Stimulated activated CD4-positive, alpha-beta T cell treated with anti-CD3 and anti-CD28 coated beads, TNF-alpha, amount 100 ng/mL, for 1 hour (primary cell): ENCODE measurements around the gene CCDC33.
"Not testable (repeated sequence)": the region's sequence is repeated elsewhere in the genome, so short reads cannot be mapped to it uniquely, and the experiment has no call there.

ENCODE experiments used
- DNase-seq, 3 donors: peaks; one replicate each; pipeline ENCODE4 v3.0.0-alpha.2; 2020; ENCODE audit warnings: low read depth in 3 of 3, low spot score in 1 of 3

The CCDC33 gene

DNA sequence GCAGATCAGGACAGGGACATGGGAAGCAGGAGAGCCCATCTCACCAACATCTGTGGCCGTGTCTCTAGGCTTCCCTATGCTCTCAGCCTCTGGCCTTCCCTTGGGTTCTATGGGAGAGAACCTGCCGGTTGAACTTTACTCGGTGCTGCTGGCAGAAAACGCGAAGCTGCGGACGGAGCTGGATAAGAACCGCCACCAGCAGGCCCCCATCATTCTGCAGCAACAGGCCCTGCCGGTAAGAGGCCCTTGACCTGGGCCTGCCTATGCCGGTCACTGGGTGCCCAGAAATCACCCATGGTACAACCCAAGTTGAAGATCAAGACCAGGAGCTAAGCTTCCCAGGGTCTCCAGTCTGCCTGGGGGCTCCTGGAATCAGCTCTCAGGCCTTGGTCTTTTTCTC, 96.5 kb downstream of the CCDC33 start:
- no peak for DNase-seq

DNA sequence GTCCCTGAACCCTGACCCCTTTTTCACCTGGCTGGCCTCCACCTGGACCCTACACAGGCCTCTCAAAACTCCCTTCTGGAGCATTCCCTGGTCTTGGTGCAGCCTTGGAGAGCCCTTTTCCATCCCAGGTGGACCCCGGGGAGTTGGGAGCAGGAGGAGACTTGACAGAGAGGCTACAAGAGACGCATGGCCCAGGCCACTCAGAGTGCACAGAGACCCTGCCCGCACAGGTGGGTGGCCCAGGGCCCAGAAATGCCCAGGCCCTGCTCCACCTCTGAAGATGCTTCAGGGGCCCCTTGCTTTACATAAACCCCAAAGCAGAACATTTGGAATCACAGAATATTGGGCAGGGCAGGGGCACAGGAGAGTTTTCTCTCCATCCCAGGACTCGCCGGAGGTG, 97.0 kb downstream of the CCDC33 start:
- DNase-seq, result no peak

DNA sequence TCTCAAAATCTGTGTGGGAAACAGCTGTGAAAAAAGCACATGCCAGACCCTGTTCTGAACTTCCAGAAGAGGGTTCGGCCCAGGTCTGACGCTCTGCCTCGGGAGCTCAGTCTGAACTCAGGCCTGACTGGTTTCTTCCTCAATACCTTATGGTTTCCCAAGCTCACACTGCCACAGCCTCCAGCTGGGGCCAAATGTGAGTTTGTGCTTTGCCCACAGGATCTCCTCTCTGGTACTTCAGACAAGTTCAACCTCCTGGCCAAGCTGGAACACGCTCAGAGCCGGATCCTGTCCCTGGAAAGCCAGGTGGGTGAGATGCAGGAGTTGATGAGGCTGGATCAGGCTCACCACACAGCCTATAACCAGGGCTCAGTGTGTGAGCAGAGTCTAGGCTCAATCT, 97.5 kb downstream of the CCDC33 start:
- DNase-seq, result no peak

GRCh38 chr15:74334127-74334526, 98.0 kb downstream of the CCDC33 start:
- no peak for DNase-seq

DNA sequence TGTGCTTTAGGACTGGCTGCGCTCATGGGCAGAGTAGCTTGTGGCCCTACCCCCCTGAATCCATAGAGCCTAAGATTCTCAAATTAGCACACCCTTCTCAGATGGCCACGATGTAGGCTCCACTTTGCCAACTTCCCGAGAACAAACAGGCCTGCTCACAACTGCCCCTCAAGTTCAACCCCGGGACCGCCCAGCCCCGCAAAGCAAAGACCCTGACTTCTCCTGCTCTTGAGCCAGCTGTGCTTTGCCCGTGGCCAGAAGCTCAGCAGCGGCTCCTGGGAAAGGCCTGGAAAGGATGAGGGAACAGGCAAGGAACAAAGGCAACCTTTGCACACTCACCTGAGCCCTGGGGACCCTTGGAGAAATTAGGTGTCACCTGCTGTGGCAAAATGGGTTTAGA, 99.3 kb downstream of the CCDC33 start:
- DNase-seq, result no peak

DNA sequence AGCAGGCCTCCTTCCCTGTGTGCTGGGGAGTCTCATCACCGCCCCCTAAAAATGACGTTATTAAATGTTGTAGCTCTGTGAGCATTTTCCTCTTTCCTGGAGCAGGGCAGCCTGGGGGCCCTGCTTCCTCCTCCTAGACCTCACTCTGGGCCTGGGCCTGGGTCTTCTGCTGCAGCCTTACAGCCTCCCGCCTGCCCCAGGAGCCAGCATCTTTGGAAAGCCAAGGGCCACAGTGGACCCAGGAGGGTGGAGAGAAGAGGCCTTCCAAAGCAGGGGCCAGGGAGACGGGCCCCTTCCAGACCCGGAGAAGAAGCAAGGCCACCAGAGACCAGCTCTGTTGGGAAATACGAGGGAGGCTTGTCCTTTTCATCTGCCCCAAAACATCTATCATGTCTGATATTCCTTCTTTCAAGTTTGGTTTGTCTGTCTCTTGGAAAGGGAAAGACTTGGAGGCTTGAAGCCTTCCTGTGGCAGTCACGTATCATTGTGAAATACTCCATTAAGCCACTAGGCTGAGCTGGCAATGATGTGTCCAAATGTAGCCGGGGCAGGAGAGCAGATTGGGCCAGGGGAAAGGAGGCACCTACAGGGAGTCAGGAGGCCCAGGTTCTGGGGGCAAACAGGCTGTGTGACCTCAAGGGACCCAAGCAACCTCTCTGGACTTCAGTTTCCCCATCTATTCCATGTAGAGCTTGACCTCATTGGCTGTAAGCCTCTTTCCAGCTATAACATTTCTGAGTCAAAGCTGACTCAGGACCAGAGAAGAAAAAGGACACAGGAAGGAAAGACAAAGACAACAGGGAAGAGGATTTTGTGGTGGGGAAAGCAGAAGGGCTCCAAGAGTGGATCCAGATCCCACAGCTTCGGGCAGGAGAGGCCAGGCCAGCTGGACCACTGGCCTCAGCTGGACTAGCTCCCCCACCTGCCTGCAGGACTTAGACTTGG, 100.2 kb downstream of the CCDC33 start:
- no peak for DNase-seq

- no peak for DNase-seq
These were observed 101.0 kb downstream of the CCDC33 start for GRCh38 chr15:74337146-74337545.

GRCh38 chr15:74337607-74338211, 101.6 kb downstream of the CCDC33 start:
- DNase-seq, result no peak

DNA sequence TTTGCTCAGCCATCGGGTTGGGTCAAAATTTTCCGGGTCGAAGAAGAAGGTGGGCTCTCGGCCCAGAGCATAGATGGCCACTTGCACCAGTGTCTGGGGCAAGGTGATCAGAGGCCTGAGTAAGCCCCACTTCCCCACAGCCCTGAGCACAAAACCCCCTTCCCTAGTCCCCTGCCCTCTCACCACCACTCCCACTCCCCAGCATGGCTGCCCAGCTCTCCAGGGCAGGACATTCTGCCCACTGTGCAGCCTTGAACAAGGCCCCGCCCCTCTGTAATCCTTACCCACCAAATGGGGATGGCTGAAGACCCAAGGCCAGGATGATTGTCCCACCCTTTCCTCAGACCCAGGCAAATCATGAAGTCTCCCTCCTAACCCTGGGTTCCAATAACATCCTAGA, 102.5 kb downstream of the CCDC33 start:
- no peak for DNase-seq

GRCh38 chr15:74339371-74339770, 103.2 kb downstream of the CCDC33 start:
- DNase-seq, result no peak

- no peak for DNase-seq
These were observed 104.0 kb downstream of the CCDC33 start for GRCh38 chr15:74340150-74340549.

GRCh38 chr15:74343127-74343796, 107.1 kb downstream of the CCDC33 start:
- no peak for DNase-seq

DNA sequence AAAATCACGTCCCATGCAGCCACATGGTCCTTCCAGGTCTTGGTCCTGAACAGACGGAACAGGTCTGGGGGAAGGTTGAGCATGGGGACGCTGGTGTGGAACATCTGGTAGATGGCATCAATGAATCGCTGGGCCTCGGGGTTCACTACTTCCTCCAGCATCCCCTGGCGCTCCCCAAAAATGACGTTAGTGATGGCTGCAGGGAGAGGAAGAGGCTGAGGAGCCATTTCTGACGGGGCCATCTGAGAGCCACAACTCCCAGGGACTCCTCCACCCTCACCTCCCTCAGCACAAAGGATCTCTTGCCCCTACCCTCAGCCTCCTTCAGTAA, 107.6 kb downstream of the CCDC33 start:
- DNase-seq, result no peak

- no peak for DNase-seq
These were observed 108.9 kb downstream of the CCDC33 start for GRCh38 chr15:74345051-74345450.

GRCh38 chr15:74347757-74348250, 111.7 kb downstream of the CCDC33 start:
- DNase-seq, result no peak

- DNase-seq, result no peak
These were observed 113.2 kb downstream of the CCDC33 start for GRCh38 chr15:74349241-74349778.

GRCh38 chr15:74350295-74351275, 114.5 kb downstream of the CCDC33 start:
- no peak for DNase-seq

DNA sequence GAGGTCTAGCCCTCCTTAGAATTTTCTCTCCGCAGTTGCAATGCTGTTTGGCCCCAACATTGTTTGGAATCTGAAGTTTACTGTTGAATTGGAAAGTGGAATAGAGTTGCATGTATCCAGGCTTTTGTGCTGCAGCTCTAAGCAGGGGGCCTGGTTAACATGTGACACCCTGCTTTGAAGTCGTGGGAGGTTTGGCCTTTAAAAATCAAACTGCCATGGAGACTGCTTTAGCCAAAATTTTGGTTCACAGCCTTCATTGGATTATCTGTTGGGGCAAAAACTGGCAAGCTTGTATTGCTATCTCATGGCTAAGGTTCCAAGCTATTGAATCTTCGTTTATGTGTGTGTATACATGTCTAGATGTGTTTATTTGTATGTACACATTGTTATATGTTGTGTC, 115.5 kb downstream of the CCDC33 start:
- no peak for DNase-seq

DNA sequence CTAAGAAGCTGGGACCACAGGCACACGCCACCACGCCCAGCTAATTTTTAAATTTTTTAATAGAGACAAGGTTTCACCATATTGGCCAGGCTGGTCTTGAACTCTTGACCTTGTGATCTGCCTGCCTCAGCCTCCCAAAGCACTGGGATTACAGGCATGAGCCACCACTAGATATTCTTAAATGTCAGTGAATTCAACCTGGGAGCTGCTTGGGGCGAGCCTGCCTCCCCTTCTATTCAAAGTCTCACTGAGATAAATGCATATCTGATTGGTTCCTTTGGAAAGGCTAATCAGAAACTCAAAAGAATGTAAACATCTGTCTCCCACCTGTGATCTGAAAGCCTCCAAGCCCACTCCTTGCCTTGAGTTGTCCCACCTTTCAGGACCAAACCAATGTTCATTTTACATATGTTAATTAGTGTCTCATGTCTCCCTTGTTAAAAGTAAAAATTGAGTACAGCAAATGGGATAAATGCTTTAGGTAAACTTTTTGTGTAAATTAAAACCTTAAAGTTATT, 116.3 kb downstream of the CCDC33 start:
- DNase-seq, result no peak

DNA sequence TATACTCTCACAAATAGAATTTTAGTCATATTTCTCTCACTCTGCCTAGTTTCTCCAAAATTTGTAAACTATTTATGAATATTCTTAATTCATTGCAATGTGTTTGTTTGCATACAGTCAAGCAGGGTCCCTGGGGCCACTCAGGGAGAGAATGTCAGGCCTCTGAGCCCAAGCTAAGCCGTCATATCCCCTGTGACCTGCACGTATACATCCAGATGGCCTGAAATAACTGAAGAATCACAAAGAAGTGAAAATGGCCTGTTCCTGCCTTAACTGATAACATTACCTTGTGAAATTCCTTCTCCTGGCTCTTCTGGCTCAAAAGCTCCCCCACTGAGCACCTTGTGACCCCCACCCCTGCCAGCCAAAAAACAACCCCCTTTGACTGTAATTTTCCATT, 117.9 kb downstream of the CCDC33 start:
- not testable (repeated sequence) for DNase-seq
